DOHH2 (cell line): ENCODE data around the gene HIF3A.
"Not testable (repeated sequence)": the region's sequence is repeated elsewhere in the genome, so short reads cannot be mapped to it uniquely, and the experiment has no call there.

Source experiments
- H3F3A ChIP-seq: fragments of 200-600 bp; sonication (generic), shearing (Covaris generic); 2 replicates; pipeline ENCODE4 v1.6.0; 2016; ENCODE audit warnings: antibody characterized with exemption, mild to moderate bottlenecking; ENCODE audit not compliant: control insufficient read depth, insufficient read depth
- H3K27ac ChIP-seq: fragments of 200-600 bp; sonication (generic); 2 replicates; pipeline ENCODE4 v1.5.1; 2014; ENCODE audit warnings: low read depth, mild to moderate bottlenecking, low read length, moderate library complexity
- H3K27me3 ChIP-seq: fragments of 200-600 bp; sonication (generic); 2 replicates; pipeline ENCODE4 v1.6.1; 2014; ENCODE audit warnings: mild to moderate bottlenecking, low read length, mixed read lengths; ENCODE audit not compliant: control insufficient read depth
- H3K36me3 ChIP-seq: fragments of 200-600 bp; sonication (generic); 2 replicates; pipeline ENCODE4 v1.6.1; 2014; ENCODE audit warnings: mild to moderate bottlenecking, low read length, moderate library complexity, mixed read lengths; ENCODE audit not compliant: control insufficient read depth
- H3K4me1 ChIP-seq: fragments of 200-600 bp; sonication (generic); 2 replicates; pipeline ENCODE4 v1.6.1; 2014; ENCODE audit warnings: mild to moderate bottlenecking, low read length, mixed read lengths; ENCODE audit not compliant: control insufficient read depth
- H3K4me2 ChIP-seq: fragments of 200-600 bp; sonication (generic); 2 replicates; pipeline ENCODE4 v1.6.0; 2014; ENCODE audit warnings: mild to moderate bottlenecking, low read length, moderate library complexity
- H3K4me3 ChIP-seq: fragments of 200-600 bp; sonication (generic); 2 replicates; pipeline ENCODE4 v1.5.1; 2014; ENCODE audit warnings: mild to moderate bottlenecking, low read length, mixed read lengths
- H3K79me2 ChIP-seq: fragments of 200-600 bp; sonication (generic); 2 replicates; pipeline ENCODE4 v1.6.1; 2014; ENCODE audit warnings: mild to moderate bottlenecking, low read length, mixed read lengths; ENCODE audit not compliant: control insufficient read depth
- H3K9me2 ChIP-seq: fragments of 200-600 bp; sonication (generic); replicated peaks from 2 replicates; pipeline ENCODE4 v1.6.1; 2014; ENCODE audit warnings: mild to moderate bottlenecking, low read length, mixed read lengths; ENCODE audit not compliant: control insufficient read depth
- H3K9me3 ChIP-seq: fragments of 200-600 bp; sonication (generic); 2 replicates; pipeline ENCODE4 v1.6.1; 2014; ENCODE audit warnings: antibody characterized with exemption, low read length, mixed read lengths; ENCODE audit not compliant: control insufficient read depth, insufficient read depth
- H4K20me1 ChIP-seq: fragments of 200-600 bp; sonication (generic); 2 replicates; pipeline ENCODE4 v1.6.0; 2014; ENCODE audit warnings: low read depth, mild to moderate bottlenecking, antibody characterized with exemption, low read length, moderate library complexity; ENCODE audit not compliant: control insufficient read depth, insufficient read depth
- EZH2phosphoT487 ChIP-seq: fragments of 200-600 bp; sonication (generic); IDR thresholded peaks from 2 replicates; pipeline ENCODE4 v1.6.1; 2017; ENCODE audit warnings: borderline replicate concordance, mild to moderate bottlenecking, antibody characterized with exemption, low read length, moderate library complexity, mixed read lengths
- TF ChIP-seq, protein P1 (sequence below): fragments of 200-600 bp; sonication (generic); IDR thresholded peaks from one replicate; pipeline ENCODE4 v1.5.1; 2014; ENCODE audit warnings: antibody characterized with exemption, mild to moderate bottlenecking, low read depth, low read length; ENCODE audit not compliant: poor library complexity, severe bottlenecking

The HIF3A gene

DNA sequence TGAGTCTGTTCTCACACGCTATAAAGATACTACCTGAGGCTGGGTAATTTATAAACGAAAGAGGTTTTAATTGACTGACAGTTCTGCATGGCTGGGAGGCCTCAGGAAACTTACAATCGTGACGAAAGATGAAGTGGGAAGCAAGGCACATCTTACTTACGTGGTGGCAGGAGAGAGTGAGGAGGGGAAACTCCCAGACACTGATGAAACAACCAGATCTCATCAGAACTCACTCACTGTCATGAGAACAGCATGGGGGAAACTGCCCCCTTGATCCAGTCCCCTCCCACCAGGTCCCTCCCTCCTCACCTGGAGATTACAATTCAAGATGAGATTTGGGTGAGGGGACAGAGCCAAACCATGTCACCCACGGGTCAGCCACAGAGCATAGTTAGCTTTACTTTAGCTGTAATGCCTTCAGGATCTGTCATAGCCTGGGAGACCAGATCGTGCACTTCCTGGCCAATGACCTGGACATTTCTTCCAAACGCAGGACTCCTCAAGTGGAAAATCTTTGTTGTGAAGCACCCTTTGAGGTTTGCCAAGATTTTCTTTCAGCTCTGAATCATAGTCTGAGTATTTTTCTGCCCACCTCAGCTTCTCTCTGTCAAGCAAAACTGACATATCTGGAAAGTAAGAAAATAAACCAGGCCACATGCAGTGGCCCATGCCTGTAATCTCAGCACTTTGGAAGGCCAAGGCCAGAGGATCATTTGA, 25.2 kb upstream of the HIF3A start:
- H3K9me2 ChIP-seq: no peaks in the 10 kb centered on the region
- TF ChIP-seq EZH2phosphoT487: no peak
- TF ChIP-seq, protein P1, sequence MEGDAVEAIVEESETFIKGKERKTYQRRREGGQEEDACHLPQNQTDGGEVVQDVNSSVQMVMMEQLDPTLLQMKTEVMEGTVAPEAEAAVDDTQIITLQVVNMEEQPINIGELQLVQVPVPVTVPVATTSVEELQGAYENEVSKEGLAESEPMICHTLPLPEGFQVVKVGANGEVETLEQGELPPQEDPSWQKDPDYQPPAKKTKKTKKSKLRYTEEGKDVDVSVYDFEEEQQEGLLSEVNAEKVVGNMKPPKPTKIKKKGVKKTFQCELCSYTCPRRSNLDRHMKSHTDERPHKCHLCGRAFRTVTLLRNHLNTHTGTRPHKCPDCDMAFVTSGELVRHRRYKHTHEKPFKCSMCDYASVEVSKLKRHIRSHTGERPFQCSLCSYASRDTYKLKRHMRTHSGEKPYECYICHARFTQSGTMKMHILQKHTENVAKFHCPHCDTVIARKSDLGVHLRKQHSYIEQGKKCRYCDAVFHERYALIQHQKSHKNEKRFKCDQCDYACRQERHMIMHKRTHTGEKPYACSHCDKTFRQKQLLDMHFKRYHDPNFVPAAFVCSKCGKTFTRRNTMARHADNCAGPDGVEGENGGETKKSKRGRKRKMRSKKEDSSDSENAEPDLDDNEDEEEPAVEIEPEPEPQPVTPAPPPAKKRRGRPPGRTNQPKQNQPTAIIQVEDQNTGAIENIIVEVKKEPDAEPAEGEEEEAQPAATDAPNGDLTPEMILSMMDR: no peak
- no peaks in the 10 kb centered on the region for H3K36me3 ChIP-seq
- no peaks in the 10 kb centered on the region for H3K79me2 ChIP-seq
- H3K9me3 ChIP-seq: no peaks in the 10 kb centered on the region
- H3K4me2 ChIP-seq: no peak overlapping the region
- peaks cover 5% of the 10 kb centered on the region for H3K4me1 ChIP-seq
- H3F3A ChIP-seq: no peaks in the 10 kb centered on the region
- H3K27ac ChIP-seq: no peak overlapping the region
- H3K4me3 ChIP-seq: no peak overlapping the region
- H4K20me1 ChIP-seq: no peaks in the 10 kb centered on the region
- 0 out of 2 replicates have a peak, but pooled peaks cover 2% of the 10 kb centered on the region for H3K27me3 ChIP-seq

DNA sequence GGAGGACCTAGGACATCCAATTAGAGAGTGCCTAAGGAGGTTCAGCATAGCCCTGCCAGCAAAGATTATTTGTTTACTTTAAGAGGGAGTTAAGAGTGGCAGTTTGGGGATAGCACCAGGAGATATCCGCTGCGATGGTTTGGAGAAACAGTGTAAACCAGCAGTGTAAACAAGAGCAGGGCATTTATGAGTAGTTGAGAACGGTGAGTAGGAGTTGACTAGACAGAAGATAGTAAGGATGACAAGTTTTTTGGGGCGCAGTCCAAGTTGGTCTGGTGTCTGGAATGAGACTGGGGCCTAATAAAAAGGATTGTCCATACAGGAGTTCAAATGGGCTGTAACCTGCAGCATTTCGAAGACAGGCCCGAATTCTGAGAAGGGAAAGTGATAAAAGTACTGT, 22.9 kb upstream of the HIF3A start:
- H3K27me3 ChIP-seq, H3K4me3 ChIP-seq, H3K36me3 ChIP-seq, H3K4me1 ChIP-seq, H3K79me2 ChIP-seq, H3F3A ChIP-seq, H3K27ac ChIP-seq, H3K4me2 ChIP-seq, H3K9me2 ChIP-seq, H4K20me1 ChIP-seq, H3K9me3 ChIP-seq: not testable (repeated sequence)

DNA sequence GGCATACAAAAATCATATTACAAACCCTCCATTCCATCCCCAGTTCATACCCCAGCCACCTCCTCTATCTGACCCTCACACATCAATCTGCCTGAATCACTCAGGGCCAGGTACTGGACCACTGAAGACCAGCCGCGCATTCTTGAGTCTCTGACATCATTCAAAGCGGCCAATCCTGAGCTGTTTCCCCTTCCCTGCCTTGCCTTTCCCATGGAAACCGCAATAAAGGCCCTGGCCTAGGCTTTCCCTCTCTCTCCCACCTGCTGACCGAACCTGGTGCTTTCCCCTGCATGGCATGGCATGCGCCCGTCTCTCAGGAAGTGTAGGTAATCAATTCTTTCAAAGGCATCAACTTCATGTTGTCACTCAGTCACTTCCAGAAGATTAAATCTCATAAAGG, 17.7 kb upstream of the HIF3A start:
- H4K20me1 ChIP-seq: no peaks in the 10 kb centered on the region
- no peak overlapping the region for H3K4me3 ChIP-seq
- H3K4me1 ChIP-seq: no peaks in the 10 kb centered on the region
- no peaks in the 10 kb centered on the region for H3K9me2 ChIP-seq
- TF ChIP-seq, protein P1: no peak
- no peaks in the 10 kb centered on the region for H3F3A ChIP-seq
- no peaks in the 10 kb centered on the region for H3K27me3 ChIP-seq
- H3K27ac ChIP-seq: no peak overlapping the region
- H3K4me2 ChIP-seq: no peak overlapping the region
- no peaks in the 10 kb centered on the region for H3K36me3 ChIP-seq
- H3K79me2 ChIP-seq: no peaks in the 10 kb centered on the region
- no peaks in the 10 kb centered on the region for H3K9me3 ChIP-seq

DNA sequence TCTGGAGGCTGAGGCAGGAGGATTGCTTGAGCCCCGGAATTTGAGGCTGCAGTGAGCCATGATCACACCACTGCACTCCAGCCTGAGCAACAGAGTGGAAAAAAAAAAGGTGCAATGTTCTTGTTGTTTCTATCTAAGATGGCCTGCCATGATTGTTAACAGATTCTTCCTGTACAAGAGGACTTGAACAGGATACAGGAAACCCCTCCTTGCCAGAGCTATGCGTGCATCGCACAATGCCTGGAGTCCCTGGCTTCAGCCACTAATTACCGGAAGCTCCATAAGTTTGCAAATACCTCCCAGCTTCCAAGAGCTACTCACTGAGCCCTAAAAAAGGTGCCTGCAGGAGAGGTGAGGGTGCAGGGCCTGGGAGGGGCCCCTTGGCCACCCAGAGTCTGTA, 13.1 kb upstream of the HIF3A start:
- no peak overlapping the region for H3K27ac ChIP-seq
- no peaks in the 10 kb centered on the region for H4K20me1 ChIP-seq
- TF ChIP-seq EZH2phosphoT487: no peak
- TF ChIP-seq, protein P1: no peak
- no peaks in the 10 kb centered on the region for H3F3A ChIP-seq
- H3K27me3 ChIP-seq: no peaks in the 10 kb centered on the region
- H3K9me2 ChIP-seq: no peaks in the 10 kb centered on the region
- no peaks in the 10 kb centered on the region for H3K79me2 ChIP-seq
- H3K36me3 ChIP-seq: no peaks in the 10 kb centered on the region
- no peak overlapping the region for H3K4me2 ChIP-seq
- H3K9me3 ChIP-seq: no peaks in the 10 kb centered on the region
- H3K4me1 ChIP-seq: no peaks in the 10 kb centered on the region
- H3K4me3 ChIP-seq: no peak overlapping the region
